SK-N-MC (cell line): Measurements from ENCODE around the gene SCP2.

Experiments
- EZH2 ChIP-seq: fragments of 200-600 bp; sonication (generic); IDR thresholded peaks from one replicate; pipeline ENCODE4 v1.6.1; 2017; ENCODE audit warnings: antibody characterized with exemption
- POLR2AphosphoS5 ChIP-seq: IDR thresholded peaks from 2 replicates; pipeline ENCODE4 v1.6.1; 2012; ENCODE audit warnings: mild to moderate bottlenecking, low read depth, low read length, borderline replicate concordance

GRCh38 chr1:53050310-53050709 lies 123.2 kb downstream of the SCP2 start:
- no peak for TF ChIP-seq EZH2
- TF ChIP-seq POLR2AphosphoS5: no peak
